ENCODE results near the gene GGCX. TPM values are rescaled to one million over a fixed set of nuclear protein-coding genes. Genes with fewer than 3 reads are reported as not detected.
"Not testable (repeated sequence)": the region's sequence is repeated elsewhere in the genome, so short reads cannot be mapped to it uniquely, and the experiment has no call there.

GGCX gene
- total RNA-seq, 1 experiment from 2014 or later, result 27.0 TPM

DNA sequence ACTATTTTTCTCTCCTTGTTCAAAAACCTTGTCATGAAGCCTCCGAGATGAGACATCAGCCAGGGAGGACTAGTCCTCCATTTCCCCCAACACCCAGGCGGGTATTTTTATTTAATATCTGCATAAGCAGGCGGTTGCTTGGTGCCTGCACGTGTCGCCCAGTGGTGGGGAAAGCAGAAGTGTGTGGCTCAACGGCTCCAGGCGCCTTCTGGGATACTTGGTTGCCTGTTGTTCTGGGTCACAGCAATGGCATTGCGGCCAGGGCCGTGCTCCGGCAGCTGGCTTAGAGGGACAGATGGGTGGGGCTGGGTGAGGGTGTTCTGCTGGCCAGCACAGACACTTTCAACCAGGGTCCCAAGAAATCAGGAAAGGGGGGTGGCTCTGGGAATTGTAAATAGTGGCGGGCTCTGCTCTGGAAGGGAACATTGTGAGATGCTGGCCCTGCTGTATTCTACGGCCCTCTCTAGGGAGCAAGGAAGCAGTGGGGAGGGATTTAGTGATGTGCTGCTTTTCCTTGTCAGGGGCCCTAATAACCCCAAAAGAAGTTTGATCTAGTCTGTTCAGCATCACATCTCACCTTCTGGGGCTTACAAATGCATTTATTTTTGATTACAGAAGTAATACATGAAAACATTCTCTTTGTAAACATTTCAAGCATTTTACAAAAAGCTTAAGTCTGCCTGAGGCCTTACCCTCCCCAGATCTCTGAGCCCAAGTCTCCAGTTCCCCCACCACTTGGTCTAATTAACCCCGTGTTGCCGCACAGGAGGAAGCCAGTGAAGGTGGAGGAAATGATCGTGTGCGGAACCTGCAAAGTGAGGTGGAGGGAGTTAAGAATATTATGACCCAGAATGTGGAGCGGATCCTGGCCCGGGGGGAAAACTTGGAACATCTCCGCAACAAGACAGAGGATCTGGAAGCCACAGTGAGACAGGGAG is 17.2 kb upstream of the GGCX start:
- in situ Hi-C loops (cut with HindIII; ENCODE audit: low sequenced_read_pairs), result no loop called here
- no peak for DNase-seq (ENCODE audit: low spot score)

DNA sequence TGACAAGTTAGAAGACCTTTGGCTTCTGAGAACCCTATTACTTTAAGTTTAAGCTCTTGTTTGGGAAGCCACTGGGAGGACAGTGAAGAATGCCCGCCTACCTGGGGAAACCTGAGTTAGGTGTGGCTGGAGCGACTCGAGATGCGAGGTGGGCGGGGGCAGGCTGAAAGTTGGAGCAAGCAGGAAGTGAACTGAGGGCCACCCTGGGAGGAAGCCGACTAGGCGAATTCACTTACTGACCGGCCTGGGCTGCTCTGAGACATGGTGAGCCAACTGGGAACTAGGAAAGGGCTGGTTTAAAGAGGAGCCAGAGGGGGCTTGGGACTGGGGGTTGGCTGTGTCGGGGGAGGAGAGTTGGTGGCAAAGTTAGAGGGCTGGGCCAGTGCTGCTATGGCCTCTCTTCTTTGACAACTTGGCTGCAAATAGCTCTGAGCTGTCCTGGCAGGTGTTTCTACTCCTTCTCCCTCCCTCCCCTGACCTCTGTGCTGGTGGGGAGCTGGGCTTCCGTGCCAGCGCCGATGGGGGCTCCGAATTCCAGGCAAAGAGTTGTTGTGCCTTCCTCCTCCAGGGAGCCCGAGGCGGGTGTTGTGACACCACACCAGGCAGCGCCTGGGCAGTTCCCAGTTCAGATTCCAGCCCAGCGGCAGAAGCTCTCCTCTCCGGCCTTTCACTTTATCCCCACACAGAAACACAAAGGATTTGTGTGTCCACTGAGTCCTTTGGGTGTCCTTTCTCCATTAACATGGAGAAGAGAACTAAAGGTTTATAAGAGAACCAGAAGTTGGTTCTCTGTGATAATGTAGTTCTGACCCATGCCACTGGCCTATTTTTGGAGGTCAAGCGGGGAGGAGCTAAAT is 16.3 kb upstream of the GGCX start, which contains the start of gene VAMP8:
Gene VAMP8 (plus strand): TSS at position 201 of the 857 bp plus-strand sequence. CDS start 61 bp downstream, at position 262.
- in situ Hi-C loops (cut with HindIII; ENCODE audit: low sequenced_read_pairs), result no loop called here
- DNase-seq (ENCODE audit: low spot score), result no peak

DNA sequence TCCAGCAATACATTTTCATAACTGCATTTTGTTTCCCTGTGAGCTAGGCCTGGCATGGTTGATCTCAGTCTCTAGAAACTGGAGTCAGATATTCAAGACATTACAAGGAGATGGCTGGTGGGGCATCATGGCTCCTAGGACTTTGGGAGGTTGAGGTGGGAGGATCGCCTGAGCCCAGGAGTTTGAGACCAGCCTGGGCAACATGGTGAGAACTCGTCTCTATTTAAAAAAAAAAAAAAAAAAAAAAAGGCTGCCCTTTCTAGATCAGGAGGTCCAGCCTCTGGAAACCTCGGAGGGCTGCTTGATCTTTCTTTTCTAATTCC is 15.7 kb upstream of the GGCX start:
- DNase-seq (ENCODE audit: low spot score), result no peak
- in situ Hi-C loops (cut with HindIII; ENCODE audit: low sequenced_read_pairs), result no loop called here

DNA sequence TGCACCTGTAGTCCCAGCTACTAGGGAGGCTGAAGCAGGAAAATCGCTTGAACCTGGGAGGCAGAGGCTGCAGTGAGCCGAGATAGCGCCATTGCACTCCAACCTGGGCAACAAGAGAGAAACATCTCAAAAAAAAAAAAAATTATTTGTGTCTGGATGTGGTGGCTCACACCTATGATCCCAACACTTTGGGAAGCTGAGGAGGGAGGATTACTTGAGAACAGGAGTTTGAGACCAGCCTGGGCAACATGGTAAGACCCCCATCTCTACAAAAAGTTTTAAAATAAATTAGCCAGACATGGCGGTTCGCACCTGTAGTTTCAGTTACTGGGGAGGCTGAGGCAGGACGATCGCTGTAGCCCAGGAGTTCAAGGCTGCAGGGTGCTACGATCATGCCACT is 14.4 kb upstream of the GGCX start:
- no peak for DNase-seq (ENCODE audit: low spot score)
- in situ Hi-C loops (cut with HindIII; ENCODE audit: low sequenced_read_pairs), result no loop called here

DNA sequence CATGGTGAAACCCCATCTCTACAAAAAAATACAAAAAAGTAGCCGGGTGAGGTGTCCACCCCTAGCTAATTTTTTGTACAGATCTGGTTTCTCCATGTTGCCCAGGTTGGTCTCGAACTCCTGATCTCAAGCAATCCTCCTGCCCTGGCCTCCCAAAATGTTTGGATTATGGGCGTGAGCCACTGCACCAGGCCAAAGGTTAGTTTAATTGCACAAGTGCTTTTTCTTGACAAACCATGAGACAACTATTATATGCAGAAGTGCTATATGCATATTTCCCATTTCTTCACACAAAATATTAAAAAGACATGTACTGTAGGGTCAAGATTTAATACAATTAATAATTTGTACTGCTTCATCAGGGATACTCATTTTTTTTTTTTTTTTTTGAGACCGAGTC is 5.0 kb upstream of the GGCX start:
- in situ Hi-C loops (cut with HindIII; ENCODE audit: low sequenced_read_pairs), result no loop called here

DNA sequence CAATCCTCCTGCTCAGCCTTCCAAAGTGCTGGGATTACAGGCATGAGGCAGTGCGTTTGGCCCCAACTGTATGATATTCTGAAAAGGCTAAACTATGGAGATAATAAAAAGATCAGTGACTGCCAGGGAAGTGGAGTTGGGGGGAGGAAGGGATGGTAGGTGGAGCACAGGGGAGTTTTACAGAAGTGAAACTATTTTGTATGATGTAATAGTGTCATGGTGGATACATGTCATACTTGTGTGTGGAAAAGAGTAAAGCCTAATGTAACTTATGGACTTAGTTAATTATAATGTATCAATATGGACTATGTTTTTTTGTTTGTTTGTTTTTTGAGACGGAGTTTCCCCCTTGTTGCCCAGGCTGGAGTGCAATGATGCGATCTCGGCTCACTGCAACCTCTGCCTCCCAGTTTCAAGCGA is 2.9 kb upstream of the GGCX start:
- in situ Hi-C loops (cut with HindIII; ENCODE audit: low sequenced_read_pairs), result no loop called here
- DNase-seq (ENCODE audit: low spot score), result no peak

More for the DNA sequence above, 5.0 kb upstream of the GGCX start:
- no peak for DNase-seq (ENCODE audit: low spot score)

DNA sequence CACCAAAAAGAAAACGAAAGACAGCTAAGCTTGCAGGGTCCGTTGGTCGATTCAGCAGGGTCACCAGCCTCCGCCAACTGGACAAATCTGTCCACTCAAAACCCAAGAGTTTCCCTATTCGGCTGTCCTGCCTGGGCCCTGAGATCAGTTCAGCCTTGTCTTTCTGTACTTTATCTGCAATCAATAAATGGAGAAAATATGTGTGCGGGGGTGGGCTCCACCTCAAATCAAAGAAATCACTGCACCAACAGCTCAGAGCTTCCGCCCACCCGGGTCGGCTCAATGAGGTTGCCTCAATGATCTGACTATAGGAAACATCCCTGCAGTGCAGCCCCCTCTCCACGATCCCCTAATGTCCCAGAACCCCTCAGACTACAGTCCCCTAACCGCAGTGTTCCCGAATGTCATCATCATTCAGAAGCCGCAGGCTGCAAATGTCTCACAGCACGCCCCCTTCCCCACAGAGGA is 447 bp downstream of the GGCX start:
- DNase-seq (ENCODE audit: low spot score), result no peak
- in situ Hi-C loops (cut with HindIII; ENCODE audit: low sequenced_read_pairs), result no loop called here

DNA sequence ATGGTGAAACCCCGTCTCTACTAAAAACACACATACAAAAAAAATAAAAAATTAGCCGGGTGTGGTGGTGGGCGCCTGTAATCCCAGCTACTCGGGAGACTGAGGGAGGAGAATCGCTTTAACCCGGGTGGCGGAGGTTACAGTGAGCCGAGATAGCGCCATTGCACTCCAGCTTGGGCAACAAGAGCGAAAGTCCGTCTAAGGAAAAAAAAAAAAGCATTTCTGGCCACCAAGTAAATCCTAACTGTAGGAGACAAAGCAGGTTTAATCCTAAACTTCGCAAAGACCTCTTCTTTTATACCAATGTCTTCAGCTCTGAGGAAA is 928 bp downstream of the GGCX start:
- DNase-seq (ENCODE audit: low spot score); in situ Hi-C loops (cut with HindIII; ENCODE audit: low sequenced_read_pairs): not testable (repeated sequence)

DNA sequence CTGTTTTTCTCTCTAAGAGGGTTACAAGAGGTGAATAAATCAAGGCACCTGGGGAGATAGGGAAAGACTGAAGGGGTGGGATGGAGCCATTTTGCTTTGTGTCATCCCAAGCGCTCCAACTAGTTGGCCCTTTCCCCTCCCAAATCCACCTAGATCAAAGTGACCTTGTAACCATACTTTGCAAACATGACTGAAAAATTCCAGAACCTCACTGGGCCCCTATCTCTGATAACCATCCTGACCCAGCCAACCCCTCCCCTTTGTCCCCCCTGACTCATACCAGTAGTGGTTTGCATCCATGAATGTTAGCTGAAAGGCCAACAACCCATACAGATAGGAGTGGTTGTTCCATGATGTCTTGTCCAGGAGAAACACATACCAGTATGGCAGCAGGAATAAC is 3.1 kb downstream of the GGCX start:
- in situ Hi-C loops (cut with HindIII; ENCODE audit: low sequenced_read_pairs), result no loop called here

DNA sequence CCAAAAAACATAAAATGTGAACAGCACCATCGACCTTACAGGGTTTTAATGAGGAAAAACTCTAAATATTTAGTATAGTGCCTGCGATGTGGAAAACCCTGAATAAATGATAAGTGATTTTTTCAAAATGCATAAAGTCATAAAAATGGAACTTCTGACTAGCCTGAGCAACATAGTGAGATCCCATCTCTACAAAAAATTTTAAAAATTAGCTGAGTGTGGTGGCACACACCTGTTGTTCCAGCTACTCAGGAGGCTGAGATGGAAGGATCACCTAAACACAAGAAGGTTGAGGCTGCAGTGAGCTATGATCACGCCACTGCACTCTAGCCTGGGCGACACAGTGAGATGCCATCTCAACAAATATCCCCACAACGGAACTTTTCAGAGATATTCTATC is 4.2 kb downstream of the GGCX start:
- in situ Hi-C loops (cut with HindIII; ENCODE audit: low sequenced_read_pairs), result no loop called here

More for the DNA sequence above, 3.1 kb downstream of the GGCX start:
- no peak for DNase-seq (ENCODE audit: low spot score)

DNA sequence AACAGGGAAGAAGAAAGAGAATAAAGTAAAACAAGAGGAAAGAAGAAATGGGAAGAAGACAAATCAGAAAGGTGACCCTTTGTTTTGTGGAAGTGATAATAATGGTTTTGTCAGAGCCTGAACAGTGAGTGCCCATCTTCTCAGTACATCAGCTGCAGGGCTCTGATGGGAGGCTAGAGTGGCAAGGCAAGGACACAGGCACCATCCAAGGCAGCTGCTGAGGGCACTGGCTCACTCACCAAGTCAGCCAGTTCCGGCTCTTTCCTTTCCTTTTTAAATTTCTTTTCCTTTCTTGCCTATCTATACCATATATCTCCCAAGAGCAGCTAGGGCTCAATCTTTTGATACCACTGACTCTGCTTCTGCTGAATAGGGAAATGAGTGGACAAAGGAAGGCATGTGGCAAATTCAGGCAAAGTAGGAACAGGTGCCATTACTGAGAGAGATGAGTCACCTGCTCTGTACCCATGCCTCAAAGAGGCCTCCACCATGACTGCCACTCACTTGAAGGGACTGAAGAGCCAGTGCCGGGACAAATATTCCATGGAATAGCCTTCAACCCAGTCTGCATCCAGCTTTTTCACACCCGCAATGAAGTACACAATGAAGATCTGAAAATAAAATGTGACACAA is 6.2 kb downstream of the GGCX start:
- no peak for DNase-seq (ENCODE audit: low spot score)
- in situ Hi-C loops (cut with HindIII; ENCODE audit: low sequenced_read_pairs), result no loop called here

More for the DNA sequence above, 4.2 kb downstream of the GGCX start:
- DNase-seq (ENCODE audit: low spot score), result no peak

DNA sequence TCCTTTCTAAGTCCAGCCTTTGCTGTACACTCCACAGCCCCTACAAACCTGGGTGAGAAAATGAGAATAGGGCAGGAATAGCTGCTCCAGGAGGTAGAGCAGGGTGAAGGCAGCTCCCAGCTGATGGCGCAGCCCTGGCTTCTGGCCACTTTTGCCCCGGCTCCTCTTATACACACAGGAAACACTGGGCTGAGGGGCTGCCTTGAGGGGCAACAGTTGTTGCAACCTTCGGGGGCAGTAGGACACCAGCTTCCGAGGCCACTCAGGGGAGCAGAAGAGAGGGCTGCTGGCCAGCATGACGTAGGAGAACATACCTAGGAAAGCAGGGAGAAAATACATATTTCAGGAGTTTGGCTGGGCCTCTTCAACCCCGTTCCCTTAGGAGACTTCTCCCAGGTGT is 8.1 kb downstream of the GGCX start:
- no peak for DNase-seq (ENCODE audit: low spot score)
- in situ Hi-C loops (cut with HindIII; ENCODE audit: low sequenced_read_pairs), result no loop called here

DNA sequence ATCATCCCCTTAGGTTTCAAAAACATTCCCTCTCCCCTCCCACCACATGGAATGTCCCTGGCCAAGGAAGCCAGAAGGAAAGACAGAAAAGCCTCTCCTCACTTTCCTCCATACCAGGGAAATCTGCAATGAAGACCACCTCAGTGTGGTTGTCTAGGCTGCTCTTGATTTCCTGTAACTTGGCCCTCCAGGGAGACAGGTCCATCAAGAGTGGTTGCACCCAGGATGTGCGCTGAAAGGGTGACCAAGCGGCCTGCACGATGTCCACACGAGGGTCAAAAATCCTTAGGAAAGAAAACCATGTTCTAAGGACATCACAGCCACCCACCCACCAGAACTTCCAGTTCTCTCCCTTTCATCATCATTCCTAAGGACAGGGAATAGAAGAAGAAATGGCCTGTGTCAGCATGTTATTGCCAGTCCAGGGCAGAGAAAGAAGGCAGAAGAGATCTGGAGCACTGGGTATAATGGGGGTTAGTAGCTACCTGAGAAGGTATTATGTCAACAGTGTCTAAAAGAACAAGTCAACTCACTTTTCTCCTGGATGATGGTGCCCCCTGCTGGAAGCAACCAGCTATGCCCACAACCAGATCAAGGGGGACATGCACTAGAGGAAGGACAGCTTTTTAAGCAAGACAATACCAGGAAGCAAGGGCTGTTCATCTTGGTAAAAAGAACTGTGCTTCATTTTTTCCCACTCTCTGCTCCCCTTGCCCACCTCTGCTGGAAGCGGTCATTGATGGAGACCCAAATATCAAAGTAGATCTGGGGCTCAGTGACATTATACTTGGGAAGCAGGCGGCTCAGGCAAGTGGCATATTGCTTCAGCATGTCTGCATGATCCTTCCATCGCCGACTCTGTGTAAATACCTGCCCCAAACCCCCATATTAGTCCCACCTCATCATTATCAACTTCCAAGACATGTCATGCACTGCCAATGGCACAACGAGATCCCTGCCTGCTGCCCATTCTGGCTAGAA is 9.3 kb downstream of the GGCX start:
- in situ Hi-C loops (cut with HindIII; ENCODE audit: low sequenced_read_pairs), result no loop called here
- DNase-seq (ENCODE audit: low spot score), result peak; percentile 89

DNA sequence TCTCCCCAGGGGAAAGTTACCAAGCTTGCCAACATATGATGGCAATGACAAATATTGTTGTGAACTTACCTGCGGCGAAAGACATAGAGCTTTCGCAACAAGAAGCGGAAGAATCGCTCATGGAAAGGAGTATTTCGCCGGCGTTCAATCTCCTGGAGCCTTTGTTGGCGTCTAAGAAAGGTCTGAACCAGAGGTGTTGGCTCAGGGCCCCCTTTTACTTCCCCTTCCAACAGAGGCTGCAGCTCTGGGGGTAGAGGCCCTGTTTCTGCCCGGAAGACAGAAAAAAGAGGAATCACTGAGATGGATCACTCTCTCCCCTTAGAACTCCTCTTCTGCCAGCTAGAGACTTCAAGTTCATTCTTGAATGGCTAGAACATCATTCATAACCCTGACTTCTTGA is 10.8 kb downstream of the GGCX start:
- no peak for DNase-seq (ENCODE audit: low spot score)
- in situ Hi-C loops (cut with HindIII; ENCODE audit: low sequenced_read_pairs), result no loop called here

DNA sequence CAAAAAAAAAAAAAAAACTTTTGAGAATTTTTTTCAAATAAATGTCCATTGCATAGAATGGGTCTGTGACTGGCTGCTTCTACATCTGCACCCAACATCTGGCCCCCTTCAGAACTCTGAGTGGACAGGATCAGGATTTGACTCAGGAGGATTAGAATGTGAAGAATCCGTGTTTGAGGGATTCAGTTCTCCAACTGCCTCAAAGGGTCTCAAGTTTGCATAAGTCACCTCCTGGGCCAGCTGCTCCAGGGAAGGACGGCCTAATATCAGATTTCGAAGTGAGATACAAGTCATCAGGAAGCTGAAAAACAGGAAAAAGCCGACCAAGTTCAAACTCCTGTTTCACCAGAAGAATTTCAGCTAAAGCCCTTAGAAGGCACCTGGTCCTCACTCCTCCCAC is 11.5 kb downstream of the GGCX start:
- no peak for DNase-seq (ENCODE audit: low spot score)
- in situ Hi-C loops (cut with HindIII; ENCODE audit: low sequenced_read_pairs), result no loop called here

DNA sequence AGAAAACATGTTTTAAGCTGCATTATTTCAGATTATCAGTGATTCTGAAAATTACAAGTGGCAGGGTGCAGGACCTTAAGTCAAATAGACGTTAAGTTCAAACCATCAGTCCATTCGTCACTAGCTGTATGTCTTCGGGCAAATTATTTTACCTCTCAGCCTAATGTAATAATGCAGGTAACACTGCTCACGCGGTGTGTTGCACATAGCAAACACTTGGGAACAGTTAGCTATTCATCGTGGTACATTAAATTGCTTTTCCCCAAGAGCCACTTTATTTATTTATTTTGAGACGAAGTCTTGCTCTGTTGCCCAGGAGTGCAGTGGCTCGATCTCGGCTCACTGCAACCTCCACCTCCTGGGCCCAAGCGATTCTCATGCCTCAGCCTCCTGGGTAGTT is 12.2 kb downstream of the GGCX start:
- in situ Hi-C loops (cut with HindIII; ENCODE audit: low sequenced_read_pairs), result no loop called here

DNA sequence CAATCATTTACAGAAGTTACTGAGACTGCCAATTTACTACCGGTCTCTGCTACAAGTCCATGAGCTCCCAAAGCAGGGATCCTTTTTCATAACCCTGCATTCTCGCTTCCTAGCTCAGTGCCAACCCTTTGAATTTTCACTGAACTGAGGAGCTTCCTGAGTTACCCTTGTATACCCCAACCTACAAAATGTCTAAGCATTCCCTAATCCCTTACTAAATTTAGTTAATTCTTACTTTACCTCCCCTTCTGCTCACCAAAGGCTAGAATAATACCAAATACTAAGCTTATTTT is 12.7 kb downstream of the GGCX start:
- no peak for DNase-seq (ENCODE audit: low spot score)
- in situ Hi-C loops (cut with HindIII; ENCODE audit: low sequenced_read_pairs), result no loop called here

More for the DNA sequence above, 12.2 kb downstream of the GGCX start:
- DNase-seq (ENCODE audit: low spot score), result no peak

DNA sequence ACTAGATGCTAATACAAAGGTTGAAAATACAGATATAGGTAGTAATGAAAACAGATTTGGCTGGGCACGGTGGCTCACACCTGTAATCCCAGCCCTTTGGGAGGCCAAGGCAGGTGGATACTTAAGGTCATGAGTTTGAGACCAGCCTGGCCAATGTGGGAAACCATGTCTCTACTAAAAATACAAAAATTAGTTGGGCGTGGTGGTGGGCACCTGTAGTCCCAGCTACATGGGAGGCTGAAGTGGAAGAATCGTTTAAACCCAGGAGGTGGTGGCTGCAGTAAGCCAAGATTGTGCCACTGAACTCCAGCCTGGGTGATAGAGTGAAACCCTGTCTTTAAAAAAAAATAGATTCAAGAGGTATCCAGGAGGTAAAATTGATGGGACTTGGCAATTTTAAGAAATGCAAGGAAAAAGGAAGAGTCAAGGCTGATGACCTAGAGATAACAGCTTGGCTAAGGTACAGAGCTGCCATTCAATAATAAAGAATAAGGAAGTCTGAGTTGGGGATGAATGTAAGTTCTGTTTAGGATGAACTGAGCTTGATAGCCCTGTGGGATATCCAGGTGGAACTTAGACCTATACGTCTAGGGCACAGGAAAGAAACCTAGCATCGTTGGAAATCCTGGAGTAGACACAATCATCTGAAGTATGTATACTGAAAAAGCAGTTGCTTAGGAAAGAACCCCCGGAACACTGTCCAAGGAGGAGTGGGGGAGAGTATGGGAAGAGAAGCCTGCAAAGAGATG is 13.3 kb downstream of the GGCX start:
- in situ Hi-C loops (cut with HindIII; ENCODE audit: low sequenced_read_pairs), result no loop called here
- no peak for DNase-seq (ENCODE audit: low spot score)
